Measurements from ENCODE around the gene LRIG3.

- TF ChIP-seq, protein P1, sequence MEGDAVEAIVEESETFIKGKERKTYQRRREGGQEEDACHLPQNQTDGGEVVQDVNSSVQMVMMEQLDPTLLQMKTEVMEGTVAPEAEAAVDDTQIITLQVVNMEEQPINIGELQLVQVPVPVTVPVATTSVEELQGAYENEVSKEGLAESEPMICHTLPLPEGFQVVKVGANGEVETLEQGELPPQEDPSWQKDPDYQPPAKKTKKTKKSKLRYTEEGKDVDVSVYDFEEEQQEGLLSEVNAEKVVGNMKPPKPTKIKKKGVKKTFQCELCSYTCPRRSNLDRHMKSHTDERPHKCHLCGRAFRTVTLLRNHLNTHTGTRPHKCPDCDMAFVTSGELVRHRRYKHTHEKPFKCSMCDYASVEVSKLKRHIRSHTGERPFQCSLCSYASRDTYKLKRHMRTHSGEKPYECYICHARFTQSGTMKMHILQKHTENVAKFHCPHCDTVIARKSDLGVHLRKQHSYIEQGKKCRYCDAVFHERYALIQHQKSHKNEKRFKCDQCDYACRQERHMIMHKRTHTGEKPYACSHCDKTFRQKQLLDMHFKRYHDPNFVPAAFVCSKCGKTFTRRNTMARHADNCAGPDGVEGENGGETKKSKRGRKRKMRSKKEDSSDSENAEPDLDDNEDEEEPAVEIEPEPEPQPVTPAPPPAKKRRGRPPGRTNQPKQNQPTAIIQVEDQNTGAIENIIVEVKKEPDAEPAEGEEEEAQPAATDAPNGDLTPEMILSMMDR (IDR thresholded peaks at IDR 0.05), result no peak
- TF ChIP-seq POLR2A (IDR thresholded peaks at IDR 0.05), result no peak
These were observed 22.8 kb upstream of the LRIG3 start for GRCh38 chr12:58943079-58943478.
